ENCODE results near the gene TMEM156.
A peak's percentile ranks its signal among the peaks of the same experiment; 100 is the strongest.

TMEM156 gene

GRCh38 chr4:39051492-39051891 is 19.3 kb upstream of the TMEM156 start:
- no peak overlapping the region for H3K4me3 ChIP-seq (ENCODE audit: low read length)
- no peak for TF ChIP-seq CTCF (IDR thresholded peaks at IDR 0.05; ENCODE audit: insufficient read depth, low read depth, low read length, missing control alignments)
- no peak for DNase-seq (ENCODE audit: low read depth)

GRCh38 chr4:39050590-39050989 is 18.4 kb upstream of the TMEM156 start:
- no peak for TF ChIP-seq CTCF (IDR thresholded peaks at IDR 0.05; ENCODE audit: insufficient read depth, low read depth, low read length, missing control alignments)
- DNase-seq (ENCODE audit: low read depth): no peak
- no peak overlapping the region for H3K4me3 ChIP-seq (ENCODE audit: low read length)

- no peak for DNase-seq (ENCODE audit: low read depth)
- H3K4me3 ChIP-seq (ENCODE audit: low read length): no peak overlapping the region
- TF ChIP-seq CTCF (IDR thresholded peaks at IDR 0.05; ENCODE audit: insufficient read depth, low read depth, low read length, missing control alignments): no peak
Measured at GRCh38 chr4:39048311-39048710, 16.1 kb upstream of the TMEM156 start.

GRCh38 chr4:39047681-39048080 is 15.5 kb upstream of the TMEM156 start:
- no peak overlapping the region for H3K4me3 ChIP-seq (ENCODE audit: low read length)
- DNase-seq (ENCODE audit: low read depth): no peak
- TF ChIP-seq CTCF (IDR thresholded peaks at IDR 0.05; ENCODE audit: insufficient read depth, low read depth, low read length, missing control alignments): no peak

GRCh38 chr4:39046249-39046648 is 14.0 kb upstream of the TMEM156 start:
- DNase-seq (ENCODE audit: low read depth): peak; percentile 94
- peak overlapping the region; percentile 18 for H3K4me3 ChIP-seq (ENCODE audit: low read length)
- no peak for TF ChIP-seq CTCF (IDR thresholded peaks at IDR 0.05; ENCODE audit: insufficient read depth, low read depth, low read length, missing control alignments)

- no peak for TF ChIP-seq CTCF (IDR thresholded peaks at IDR 0.05; ENCODE audit: insufficient read depth, low read depth, low read length, missing control alignments)
- peak; percentile 73 for DNase-seq (ENCODE audit: low read depth)
- peak overlapping the region; percentile 66 for H3K4me3 ChIP-seq (ENCODE audit: low read length)
Measured at GRCh38 chr4:39045827-39046221, 13.6 kb upstream of the TMEM156 start.

- no peak for TF ChIP-seq CTCF (IDR thresholded peaks at IDR 0.05; ENCODE audit: insufficient read depth, low read depth, low read length, missing control alignments)
- DNase-seq (ENCODE audit: low read depth): no peak
- peak overlapping the region; percentile 66 for H3K4me3 ChIP-seq (ENCODE audit: low read length)
Measured at GRCh38 chr4:39044956-39045826, 13.0 kb upstream of the TMEM156 start.
